Naive B cell (primary cell): Measurements from ENCODE around the gene SLC25A42. TPM values are rescaled to one million over a fixed set of nuclear protein-coding genes. Genes with fewer than 3 reads are reported as not detected.
A peak's percentile ranks its signal among the peaks of the same experiment; 100 is the strongest.
"Not testable (repeated sequence)": the region's sequence is repeated elsewhere in the genome, so short reads cannot be mapped to it uniquely, and the experiment has no call there.

ENCODE experiments used
- ATAC-seq, 2 donors: fragments of 150-1000 bp; cut with Tn5 transposase; 2 replicates each; pipeline ENCODE4 v1.10.0; 2021; ENCODE audit warnings: low read depth in 2 of 2, mild to moderate bottlenecking in 2 of 2, moderate library complexity in 2 of 2
- DNase-seq: peaks from one replicate; pipeline ENCODE4 v3.0.0; 2022
- H3K27ac Mint-ChIP-seq, 6 donors: one replicate each; pipeline ENCODE4 v1.8.0; 2020 to 2022; ENCODE audit warnings: mild to moderate bottlenecking in 6 of 6, mixed read lengths in 6 of 6, moderate library complexity in 5 of 6, inconsistent platforms in 2 of 6
- H3K27me3 Mint-ChIP-seq, 3 donors: one replicate each; pipeline ENCODE4 v1.8.0; 2021 to 2022; ENCODE audit warnings: mixed read lengths in 3 of 3, mild to moderate bottlenecking in 1 of 3
- H3K36me3 Mint-ChIP-seq, 2 donors: one replicate each; pipeline ENCODE4 v1.8.0; 2020 to 2022; ENCODE audit warnings: mixed read lengths in 2 of 2, inconsistent platforms in 1 of 2, mild to moderate bottlenecking in 1 of 2
- H3K4me1 Mint-ChIP-seq, 3 donors: one replicate each; pipeline ENCODE4 v1.8.0; 2020 to 2022; ENCODE audit warnings: mixed read lengths in 3 of 3, inconsistent platforms in 1 of 3, mild to moderate bottlenecking in 1 of 3, moderate library complexity in 1 of 3
- H3K4me3 Mint-ChIP-seq, 8 donors: one replicate each; pipeline ENCODE4 v1.8.0; 2020 to 2022; ENCODE audit warnings: mild to moderate bottlenecking in 8 of 8, mixed read lengths in 8 of 8, moderate library complexity in 8 of 8, inconsistent platforms in 2 of 8
- H3K9me3 Mint-ChIP-seq, 7 donors: one replicate each; pipeline ENCODE4 v1.8.0; 2020 to 2022; ENCODE audit warnings: mixed read lengths in 7 of 7, mild to moderate bottlenecking in 5 of 7, inconsistent platforms in 2 of 7, moderate library complexity in 1 of 7
- polyA plus RNA-seq, 6 donors: library from polyadenylated mRNA; unstranded; fragments of 300-500 nt; fragmentation: Illumina TruSeq; gene quantifications; one replicate each; pipeline ENCODE4 v1.2.3, GENCODE V29; 2021; ENCODE audit warnings: low read depth in 6 of 6

The SLC25A42 gene
- polyA plus RNA-seq, 6 donors from 2014 or later = 13.5 to 34.1 (median 19.0) TPM

GRCh38 chr19:19139876-19140229 lies 76.1 kb downstream of the SLC25A42 start:
- H3K4me1 Mint-ChIP-seq = peaks cover 23 to 35% (median 28%) of the 10 kb centered on the region in 3 donors
- no peak for ATAC-seq
- H3K9me3 Mint-ChIP-seq = no peaks in the 10 kb centered on the region
- no peaks in the 10 kb centered on the region for H3K27me3 Mint-ChIP-seq
- peak overlapping the region in 1 of 6 donors; percentile 92 for H3K27ac Mint-ChIP-seq
- peak overlapping the region in 2 of 8 donors; percentile 66 to 74 for H3K4me3 Mint-ChIP-seq
- DNase-seq = no peak
- no peaks in the 10 kb centered on the region for H3K36me3 Mint-ChIP-seq

GRCh38 chr19:19140476-19140875 lies 76.7 kb downstream of the SLC25A42 start:
- Mint-ChIP-seq H3K27me3 (no peaks in the 10 kb centered on the region), H3K4me1 (peaks cover 22 to 35% (median 23%) of the 10 kb centered on the region in 3 donors), H3K4me3 (no peak overlapping the region), H3K36me3 (no peaks in the 10 kb centered on the region), H3K9me3 (no peaks in the 10 kb centered on the region), H3K27ac (no peak overlapping the region)
- DNase-seq (no peak), ATAC-seq (no peak)

GRCh38 chr19:19142347-19142746 lies 78.6 kb downstream of the SLC25A42 start:
- ATAC-seq = no peak
- Mint-ChIP-seq H3K36me3 (no peaks in the 10 kb centered on the region), H3K4me3 (no peak overlapping the region), H3K4me1 (peaks cover 16 to 31% (median 16%) of the 10 kb centered on the region in 3 donors), H3K27ac (no peak overlapping the region), H3K9me3 (no peaks in the 10 kb centered on the region), H3K27me3 (no peaks in the 10 kb centered on the region)
- no peak for DNase-seq

GRCh38 chr19:19145281-19145680 lies 81.5 kb downstream of the SLC25A42 start:
- Mint-ChIP-seq H3K4me1 (peaks cover 0 to 4% (median 3%) of the 10 kb centered on the region in 3 donors), H3K27ac (peak overlapping the region in 2 of 6 donors; percentile 60 to 81), H3K4me3 (peak overlapping the region in 1 of 8 donors; percentile 72), H3K36me3 (no peaks in the 10 kb centered on the region), H3K9me3 (no peaks in the 10 kb centered on the region), H3K27me3 (no peaks in the 10 kb centered on the region)
- DNase-seq (no peak), ATAC-seq (no peak)

- H3K4me1 Mint-ChIP-seq = peaks cover 2 to 8% (median 5%) of the 10 kb centered on the region in 3 donors
- H3K36me3 Mint-ChIP-seq = no peaks in the 10 kb centered on the region
Observed at GRCh38 chr19:19145684-19146608, 82.2 kb downstream of the SLC25A42 start.

GRCh38 chr19:19146865-19147264 lies 83.1 kb downstream of the SLC25A42 start:
- Mint-ChIP-seq H3K4me1 (peaks cover 12 to 16% (median 13%) of the 10 kb centered on the region in 3 donors), H3K4me3 (no peak overlapping the region), H3K27ac (no peak overlapping the region), H3K27me3 (no peaks in the 10 kb centered on the region), H3K9me3 (no peaks in the 10 kb centered on the region), H3K36me3 (no peaks in the 10 kb centered on the region)
- ATAC-seq (no peak), DNase-seq (no peak)

More at GRCh38 chr19:19145684-19146608, 82.2 kb downstream of the SLC25A42 start:
- H3K9me3 Mint-ChIP-seq = no peaks in the 10 kb centered on the region
- H3K27me3 Mint-ChIP-seq = no peaks in the 10 kb centered on the region
- peak overlapping the region in 1 of 8 donors; percentile 33 for H3K4me3 Mint-ChIP-seq
- DNase-seq (peak; percentile 82), ATAC-seq (peak; percentile 86 to 91)
- peak overlapping the region in 2 of 6 donors; percentile 60 to 81 for H3K27ac Mint-ChIP-seq

GRCh38 chr19:19147344-19147743 lies 83.5 kb downstream of the SLC25A42 start:
- DNase-seq = no peak
- ATAC-seq = no peak
- Mint-ChIP-seq H3K4me3 (no peak overlapping the region), H3K27me3 (no peaks in the 10 kb centered on the region), H3K27ac (no peak overlapping the region), H3K9me3 (no peaks in the 10 kb centered on the region), H3K36me3 (no peaks in the 10 kb centered on the region), H3K4me1 (peaks cover 13 to 16% (median 16%) of the 10 kb centered on the region in 3 donors)

GRCh38 chr19:19148504-19148903 lies 84.7 kb downstream of the SLC25A42 start:
- not testable (repeated sequence) for H3K27me3 Mint-ChIP-seq, H3K9me3 Mint-ChIP-seq, DNase-seq, H3K4me3 Mint-ChIP-seq, H3K27ac Mint-ChIP-seq, ATAC-seq, H3K36me3 Mint-ChIP-seq
- H3K4me1 Mint-ChIP-seq = peaks cover 13 to 24% (median 16%) of the 10 kb centered on the region in 3 donors

GRCh38 chr19:19149435-19149834 lies 85.6 kb downstream of the SLC25A42 start:
- Mint-ChIP-seq H3K27ac (no peak overlapping the region), H3K4me3 (no peak overlapping the region), H3K9me3 (no peaks in the 10 kb centered on the region), H3K27me3 (no peaks in the 10 kb centered on the region), H3K4me1 (peaks cover 13 to 25% (median 17%) of the 10 kb centered on the region in 3 donors), H3K36me3 (no peaks in the 10 kb centered on the region)
- ATAC-seq (no peak), DNase-seq (no peak)

- DNase-seq (no peak), ATAC-seq (peak; percentile 66 to 67)
- H3K4me1 Mint-ChIP-seq = peaks cover 22 to 41% (median 29%) of the 10 kb centered on the region in 3 donors
- H3K27ac Mint-ChIP-seq = peak overlapping the region in 2 of 6 donors; percentile 37 to 60
- peak overlapping the region in 5 of 8 donors; percentile 15 to 85 (median 27) for H3K4me3 Mint-ChIP-seq
- peaks cover 0 to 8% (median 3%) of the 10 kb centered on the region in 7 donors for H3K9me3 Mint-ChIP-seq
- peaks cover 11 to 15% of the 10 kb centered on the region in 2 donors for H3K36me3 Mint-ChIP-seq
- no peaks in the 10 kb centered on the region for H3K27me3 Mint-ChIP-seq
Observed at GRCh38 chr19:19151418-19151817, 87.6 kb downstream of the SLC25A42 start.

GRCh38 chr19:19152668-19153384 lies 89.0 kb downstream of the SLC25A42 start:
- no peaks in the 10 kb centered on the region for H3K27me3 Mint-ChIP-seq
- DNase-seq = no peak
- H3K9me3 Mint-ChIP-seq = peaks cover 0 to 8% (median 3%) of the 10 kb centered on the region in 7 donors
- H3K4me1 Mint-ChIP-seq = peaks cover 27 to 41% (median 37%) of the 10 kb centered on the region in 3 donors
- no peak for ATAC-seq
- H3K27ac Mint-ChIP-seq = peak overlapping the region in 3 of 6 donors; percentile 6 to 76 (median 24)
- peaks cover 11 to 15% of the 10 kb centered on the region in 2 donors for H3K36me3 Mint-ChIP-seq
- no peak overlapping the region for H3K4me3 Mint-ChIP-seq

GRCh38 chr19:19154768-19155494 lies 91.1 kb downstream of the SLC25A42 start:
- H3K27ac Mint-ChIP-seq = peak overlapping the region in 3 of 6 donors; percentile 17 to 84 (median 64)
- peak overlapping the region in 2 of 8 donors; percentile 22 to 74 for H3K4me3 Mint-ChIP-seq
- no peak for DNase-seq
- H3K27me3 Mint-ChIP-seq = no peaks in the 10 kb centered on the region
- no peak for ATAC-seq
- peaks cover 0 to 8% (median 3%) of the 10 kb centered on the region in 7 donors for H3K9me3 Mint-ChIP-seq
- peaks cover 11 to 15% of the 10 kb centered on the region in 2 donors for H3K36me3 Mint-ChIP-seq
- H3K4me1 Mint-ChIP-seq = peaks cover 32 to 48% (median 44%) of the 10 kb centered on the region in 3 donors
